C1 segment of cervical spinal cord (tissue), 14 donors: ENCODE measurements around the gene CREB3.
A peak's percentile ranks its signal among the peaks of the same experiment; 100 is the strongest.

Experiments
- DNase-seq, 14 donors: peaks; one replicate each; lab custom pipeline; 2025; lab: John Stamatoyannopoulos, UW

The CREB3 gene

GRCh38 chr9:35748858-35749514, 16.5 kb downstream of the CREB3 start, which contains the start of the genes GBA2 and RGP1:
TSS of gene GBA2 (minus strand) at chr9:35749228. CDS start at chr9:35748704, 524 bp downstream.
TSS of gene RGP1 (plus strand) at chr9:35749287. CDS start at chr9:35749756, 469 bp downstream.
- peak in 13 of 14 donors; percentile 36 to 86 (median 72) for DNase-seq

- DNase-seq: peak in 1 of 14 donors; percentile 74
These were observed 17.2 kb downstream of the CREB3 start for GRCh38 chr9:35749515-35750255.

GRCh38 chr9:35750256-35750531, 17.7 kb downstream of the CREB3 start:
- DNase-seq: peak in 2 of 14 donors; percentile 9 to 10

- no peak for DNase-seq
These were observed 21.0 kb downstream of the CREB3 start for GRCh38 chr9:35753466-35753865.

GRCh38 chr9:35754264-35754663, 21.8 kb downstream of the CREB3 start, which contains the start of gene MSMP:
TSS of gene MSMP (minus strand) at chr9:35754276. CDS start at chr9:35754129, 147 bp downstream.
- DNase-seq: no peak

- DNase-seq: no peak
These were observed 22.6 kb downstream of the CREB3 start for GRCh38 chr9:35755071-35755470.

GRCh38 chr9:35756275-35757225, 24.1 kb downstream of the CREB3 start:
- DNase-seq: peak in 8 of 14 donors; percentile 50 to 76 (median 68)

GRCh38 chr9:35757226-35757891, 24.9 kb downstream of the CREB3 start:
- DNase-seq: peak in 8 of 14 donors; percentile 36 to 83 (median 53)

- DNase-seq: no peak
These were observed 25.4 kb downstream of the CREB3 start for GRCh38 chr9:35757892-35758275.

- no peak for DNase-seq
These were observed 26.1 kb downstream of the CREB3 start for GRCh38 chr9:35758475-35759050.

- no peak for DNase-seq
These were observed 27.3 kb downstream of the CREB3 start for GRCh38 chr9:35759795-35760194.

GRCh38 chr9:35760651-35761050, 28.2 kb downstream of the CREB3 start:
- no peak for DNase-seq

GRCh38 chr9:35763181-35763580, 30.7 kb downstream of the CREB3 start:
- DNase-seq: no peak

GRCh38 chr9:35763803-35764202, 31.3 kb downstream of the CREB3 start:
- no peak for DNase-seq

- DNase-seq: no peak
These were observed 34.5 kb downstream of the CREB3 start for GRCh38 chr9:35766997-35767396.

- no peak for DNase-seq
These were observed 35.0 kb downstream of the CREB3 start for GRCh38 chr9:35767458-35767857.

- no peak for DNase-seq
These were observed 37.3 kb downstream of the CREB3 start for GRCh38 chr9:35769763-35770162.

GRCh38 chr9:35771075-35771433, 38.6 kb downstream of the CREB3 start:
- peak in 1 of 14 donors; percentile 94 for DNase-seq

GRCh38 chr9:35771534-35771933, 39.1 kb downstream of the CREB3 start:
- DNase-seq: peak in 1 of 14 donors; percentile 60

GRCh38 chr9:35771943-35772342, 39.5 kb downstream of the CREB3 start:
- no peak for DNase-seq
